MCF 10A (cell line): ENCODE data around the gene P2RX6. TPM values are rescaled to one million over a fixed set of nuclear protein-coding genes. Genes with fewer than 3 reads are reported as not detected.

Source experiments
- BruUV-seq: library from RNA; stranded (reverse); fragments of 400-500 nt; replicated peaks from 2 replicates; lab custom pipeline; 2021; lab: Mats Ljungman, UMichigan
- CTCF ChIA-PET: fragments of 300-600 bp; sonication (Branson Sonifier 250); formaldehyde crosslinking; extraction: SDS; loops from one replicate; lab custom pipeline; 2021; ENCODE audit warnings: antibody characterized with exemption, inconsistent platforms; lab: Yijun Ruan, JAX
- POLR2A ChIA-PET: fragments of 300-600, 350-650 bp; sonication (Branson Sonifier 250); formaldehyde crosslinking; extraction: SDS; loops from one replicate; lab custom pipeline; 2020; ENCODE audit warnings: antibody characterized with exemption, inconsistent platforms; lab: Yijun Ruan, JAX
- DNase-seq: peaks from one replicate; pipeline ENCODE4 v3.0.0-alpha.2; 2018; ENCODE audit not compliant: unreplicated experiment
- H3K27ac Mint-ChIP-seq: one replicate; pipeline ENCODE4 v1.8.0; 2022; ENCODE audit warnings: mild to moderate bottlenecking, low read depth, mixed read lengths; ENCODE audit not compliant: unreplicated experiment
- H3K27me3 Mint-ChIP-seq: one replicate; pipeline ENCODE4 v1.8.0; 2022; ENCODE audit warnings: mixed read lengths; ENCODE audit not compliant: insufficient read depth, unreplicated experiment
- H3K36me3 Mint-ChIP-seq: one replicate; pipeline ENCODE4 v1.8.0; 2022; ENCODE audit warnings: mild to moderate bottlenecking, moderate library complexity, mixed read lengths; ENCODE audit not compliant: insufficient read depth, unreplicated experiment
- H3K4me1 Mint-ChIP-seq: one replicate; pipeline ENCODE4 v1.8.0; 2022; ENCODE audit warnings: mixed read lengths; ENCODE audit not compliant: insufficient read depth, unreplicated experiment
- H3K4me3 Mint-ChIP-seq: one replicate; pipeline ENCODE4 v1.8.0; 2022; ENCODE audit warnings: mild to moderate bottlenecking, moderate library complexity, mixed read lengths; ENCODE audit not compliant: unreplicated experiment
- H3K9me3 Mint-ChIP-seq: one replicate; pipeline ENCODE4 v1.8.0; 2022; ENCODE audit warnings: mixed read lengths; ENCODE audit not compliant: unreplicated experiment
- CTCF ChIP-seq: fragments of 200-600 bp; IDR thresholded peaks from one replicate; pipeline ENCODE4 v1.8.0; 2022; ENCODE audit warnings: antibody characterized with exemption, mild to moderate bottlenecking; ENCODE audit not compliant: unreplicated experiment
- intact Hi-C: fragments of 100-400 bp; cut with micrococcal nuclease; formaldehyde crosslinking; loops from 2 replicates; pipeline ENCODE4 v1.14.1; 2022
- microRNA-seq: library from miRNA; unstranded; fragments of <30 nt; microRNA quantifications from one replicate; pipeline ENCODE4 v1.2.0, GENCODE V29; 2022
- total RNA-seq: library from RNA; stranded (reverse); gene quantifications from 2 replicates; pipeline ENCODE4 v1.2.3, GENCODE V29; 2022

Gene P2RX6
- total RNA-seq, 1 experiment from 2014 or later = 0.19 TPM

GRCh38 chr22:21076912-21077625, 62.1 kb downstream of the P2RX6 start:
- BruUV-seq = no TSS peak
- POLR2A ChIA-PET = interaction anchor here (0.7 kb wide), 1 partner anchor 76 kb away, joined by 3 read pairs; no protein-coding TSS in a partner anchor
- no peak for DNase-seq
- no peaks in the 10 kb centered on the region for H3K27me3 Mint-ChIP-seq
- intact Hi-C loops = no loop called here
- H3K36me3 Mint-ChIP-seq = no peaks in the 10 kb centered on the region
- CTCF ChIA-PET = interaction anchor here (0.6 kb wide), 1 partner anchor 12 kb away, joined by 3 read pairs; no protein-coding TSS in a partner anchor
- no peak overlapping the region for H3K27ac Mint-ChIP-seq
- H3K4me3 Mint-ChIP-seq = no peak overlapping the region
- H3K9me3 Mint-ChIP-seq = no peaks in the 10 kb centered on the region
- peaks cover 12% of the 10 kb centered on the region for H3K4me1 Mint-ChIP-seq
- TF ChIP-seq CTCF = no peak

Small RNA genes within 50 kb of the gene (microRNA-seq; reads per million reads assigned to microRNA genes)
- gene MIR649 = not detected

Other genes starting within 250 kb of the P2RX6 start
- gene SERPIND1, start 241.1 kb upstream of the P2RX6 start, total RNA-seq = not detected in 2 replicates
- 39.0 and 41.3 TPM in 2 replicates for gene PI4KA, start 156.4 kb upstream of the P2RX6 start, total RNA-seq
- 28.7 and 39.0 TPM in 2 replicates for gene SNAP29, start 156.2 kb upstream of the P2RX6 start, total RNA-seq
- gene CRKL, start 97.8 kb upstream of the P2RX6 start, total RNA-seq = 74.0 and 76.1 TPM in 2 replicates
- 1.1 and 1.3 TPM in 2 replicates for gene AIFM3, start 47.9 kb upstream of the P2RX6 start, total RNA-seq
- gene LZTR1, start 32.9 kb upstream of the P2RX6 start, total RNA-seq = 49.2 and 57.3 TPM in 2 replicates
- gene THAP7, start 13.0 kb upstream of the P2RX6 start, total RNA-seq = 20.6 and 24.9 TPM in 2 replicates
- not detected in 2 replicates for gene SLC7A4, start 17.4 kb downstream of the P2RX6 start, total RNA-seq
- not detected in 2 replicates for gene LRRC74B, start 30.8 kb downstream of the P2RX6 start, total RNA-seq